Smooth muscle cell (in vitro differentiated cells): ENCODE measurements around the gene JCHAIN. TPM values are rescaled to one million over a fixed set of nuclear protein-coding genes. Genes with fewer than 3 reads are reported as not detected.

Experiments used
- DNase-seq: peaks from one replicate; lab custom pipeline; 2025; ENCODE audit not compliant: unreplicated experiment; lab: John Stamatoyannopoulos, UW
- H2AFZ ChIP-seq: fragments of 200-600 bp; sonication (generic); 2 replicates; pipeline ENCODE4 v1.6.0; 2016; ENCODE audit warnings: antibody characterized with exemption, low read depth, mild to moderate bottlenecking
- H3F3A ChIP-seq: fragments of 200-600 bp; sonication (generic); 2 replicates; pipeline ENCODE4 v1.6.0; 2017; ENCODE audit warnings: antibody characterized with exemption, low read depth
- H3K27ac ChIP-seq: fragments of 200-600 bp; sonication (generic); 2 replicates; pipeline ENCODE4 v1.5.1; 2016; ENCODE audit warnings: low read depth, mild to moderate bottlenecking
- H3K27me3 ChIP-seq: fragments of 200-600 bp; sonication (generic); 2 replicates; pipeline ENCODE4 v1.6.1; 2016; ENCODE audit warnings: low read depth, mild to moderate bottlenecking
- H3K36me3 ChIP-seq: fragments of 200-600 bp; sonication (generic); 2 replicates; pipeline ENCODE4 v1.5.1; 2016; ENCODE audit warnings: low read depth
- H3K4me1 ChIP-seq: fragments of 200-600 bp; sonication (generic); 2 replicates; pipeline ENCODE4 v1.5.1; 2016; ENCODE audit warnings: low read depth
- H3K4me2 ChIP-seq: fragments of 200-600 bp; sonication (generic); 2 replicates; pipeline ENCODE4 v1.6.0; 2016; ENCODE audit warnings: mild to moderate bottlenecking
- H3K4me3 ChIP-seq: fragments of 200-600 bp; sonication (generic); 2 replicates; pipeline ENCODE4 v1.5.1; 2016; ENCODE audit warnings: mild to moderate bottlenecking
- H3K79me2 ChIP-seq: fragments of 200-600 bp; sonication (generic); 2 replicates; pipeline ENCODE4 v1.6.0; 2016; ENCODE audit warnings: low read depth, mild to moderate bottlenecking
- H3K9ac ChIP-seq: fragments of 200-600 bp; sonication (generic); 2 replicates; pipeline ENCODE4 v1.6.0; 2016; ENCODE audit warnings: low read depth
- H3K9me3 ChIP-seq: fragments of 200-600 bp; sonication (generic); replicated peaks from 2 replicates; pipeline ENCODE4 v1.5.1; 2016; ENCODE audit warnings: low read depth
- H4K20me1 ChIP-seq: fragments of 200-600 bp; sonication (generic); 2 replicates; pipeline ENCODE4 v1.6.0; 2016; ENCODE audit warnings: low read depth
- WGBS: methylation state at CpG from one replicate; pipeline ENCODE4 v1.1.7; 2016; ENCODE audit warnings: low lambda C conversion rate; 5-methylcytosine and 5-hydroxymethylcytosine counted together
- polyA plus RNA-seq: library from polyadenylated mRNA; unstranded; fragments of >200 nt; fragmentation: Nextera tagmentation; extraction: Ambion mirVana; gene quantifications from 2 replicates; pipeline ENCODE4 v1.2.1, GENCODE V29; 2016
- total RNA-seq: library from RNA; depleted of rRNA; stranded (reverse); fragments of >200 nt; gene quantifications from 2 replicates; pipeline ENCODE4 v1.2.3, GENCODE V29; 2014
- TF ChIP-seq, protein P1 (sequence below): fragments of 200-600 bp; sonication (generic); IDR thresholded peaks from 2 replicates; pipeline ENCODE4 v1.5.1; 2017; ENCODE audit warnings: borderline replicate concordance, mild to moderate bottlenecking, antibody characterized with exemption; ENCODE audit not compliant: insufficient read depth, poor library complexity, severe bottlenecking

JCHAIN gene
- total and polyA plus RNA-seq, 2 experiments from 2014 or later, result not detected

DNA sequence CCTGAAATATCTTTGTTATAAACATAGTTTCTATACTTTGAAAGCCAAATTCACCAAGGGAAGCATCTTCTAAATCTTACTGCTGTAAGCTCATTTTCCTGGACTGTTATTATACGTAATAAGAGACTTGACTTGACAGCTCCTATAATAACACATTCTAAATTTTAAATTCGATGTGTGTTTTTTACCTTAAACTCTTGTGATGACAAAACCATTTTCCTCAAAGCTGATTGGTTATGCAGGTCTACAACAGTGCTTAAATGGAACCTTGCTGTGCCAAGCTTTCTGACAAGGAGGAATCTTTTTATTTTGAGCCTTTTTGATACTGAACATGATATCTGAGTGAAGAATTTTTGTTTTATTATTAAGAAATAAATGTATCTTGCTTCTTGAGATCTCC, 37.9 kb downstream of the JCHAIN start, which contains the start of gene ENAM:
ENAM (plus strand) TSS at position 301 of the 400 bp plus-strand sequence. CDS start 757 bp downstream, outside the sequence.
- H4K20me1 ChIP-seq, result no peaks in the 10 kb centered on the region
- H3K79me2 ChIP-seq, result no peaks in the 10 kb centered on the region
- no peak for DNase-seq
- H3K27me3 ChIP-seq, result no peaks in the 10 kb centered on the region
- H3F3A ChIP-seq, result no peaks in the 10 kb centered on the region
- H3K27ac ChIP-seq, result no peak within 1 kb of the TSS
- 86% methylated on average over 2 of the region's 2 CpGs for WGBS
- H2AFZ ChIP-seq, result peak within 1 kb of the TSS; percentile 33
- no peak within 1 kb of the TSS for H3K4me3 ChIP-seq
- H3K4me2 ChIP-seq, result no peak within 1 kb of the TSS
- no peaks in the 10 kb centered on the region for H3K9me3 ChIP-seq
- H3K36me3 ChIP-seq, result no peaks in the 10 kb centered on the region
- no peaks in the 10 kb centered on the region for H3K4me1 ChIP-seq
- no peak within 1 kb of the TSS for H3K9ac ChIP-seq
- TF ChIP-seq, protein P1, sequence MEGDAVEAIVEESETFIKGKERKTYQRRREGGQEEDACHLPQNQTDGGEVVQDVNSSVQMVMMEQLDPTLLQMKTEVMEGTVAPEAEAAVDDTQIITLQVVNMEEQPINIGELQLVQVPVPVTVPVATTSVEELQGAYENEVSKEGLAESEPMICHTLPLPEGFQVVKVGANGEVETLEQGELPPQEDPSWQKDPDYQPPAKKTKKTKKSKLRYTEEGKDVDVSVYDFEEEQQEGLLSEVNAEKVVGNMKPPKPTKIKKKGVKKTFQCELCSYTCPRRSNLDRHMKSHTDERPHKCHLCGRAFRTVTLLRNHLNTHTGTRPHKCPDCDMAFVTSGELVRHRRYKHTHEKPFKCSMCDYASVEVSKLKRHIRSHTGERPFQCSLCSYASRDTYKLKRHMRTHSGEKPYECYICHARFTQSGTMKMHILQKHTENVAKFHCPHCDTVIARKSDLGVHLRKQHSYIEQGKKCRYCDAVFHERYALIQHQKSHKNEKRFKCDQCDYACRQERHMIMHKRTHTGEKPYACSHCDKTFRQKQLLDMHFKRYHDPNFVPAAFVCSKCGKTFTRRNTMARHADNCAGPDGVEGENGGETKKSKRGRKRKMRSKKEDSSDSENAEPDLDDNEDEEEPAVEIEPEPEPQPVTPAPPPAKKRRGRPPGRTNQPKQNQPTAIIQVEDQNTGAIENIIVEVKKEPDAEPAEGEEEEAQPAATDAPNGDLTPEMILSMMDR, result no peak

DNA sequence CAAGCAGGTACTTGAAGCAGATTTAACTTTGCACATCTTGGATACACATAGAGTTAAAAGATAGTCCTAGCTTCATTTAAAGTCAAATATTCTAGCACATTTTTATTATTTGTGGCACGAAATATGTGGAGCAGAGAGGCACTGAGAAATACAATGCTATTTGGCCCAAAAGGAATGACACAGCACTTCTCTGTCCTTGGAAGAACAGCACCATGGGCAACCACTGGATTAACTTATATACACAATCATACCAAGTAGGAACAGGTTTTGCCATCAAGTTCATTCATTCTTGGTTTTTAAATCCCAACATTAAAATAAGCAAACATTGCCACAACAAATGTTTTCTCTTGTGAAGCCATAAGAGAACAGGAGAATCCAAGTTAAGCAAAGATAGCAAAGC, 38.7 kb downstream of the JCHAIN start:
- no peaks in the 10 kb centered on the region for H4K20me1 ChIP-seq
- no peaks in the 10 kb centered on the region for H3F3A ChIP-seq
- 91% methylated on average over 1 of the region's 1 CpG for WGBS
- no peak for DNase-seq
- H3K4me1 ChIP-seq, result no peaks in the 10 kb centered on the region
- no peaks in the 10 kb centered on the region for H3K9me3 ChIP-seq
- no peak overlapping the region for H3K9ac ChIP-seq
- H3K79me2 ChIP-seq, result no peaks in the 10 kb centered on the region
- no peak overlapping the region for H2AFZ ChIP-seq
- H3K4me3 ChIP-seq, result no peak overlapping the region
- TF ChIP-seq, protein P1, result no peak
- H3K36me3 ChIP-seq, result no peaks in the 10 kb centered on the region
- H3K27ac ChIP-seq, result no peak overlapping the region
- H3K4me2 ChIP-seq, result no peak overlapping the region
- H3K27me3 ChIP-seq, result no peaks in the 10 kb centered on the region

- Histone ChIP-seq H3K79me2 (no peaks in the 10 kb centered on the region), H3K27me3 (no peaks in the 10 kb centered on the region), H3K4me1 (no peaks in the 10 kb centered on the region), H2AFZ (no peak overlapping the region), H3K36me3 (no peaks in the 10 kb centered on the region), H3K4me3 (no peak overlapping the region), H3F3A (no peaks in the 10 kb centered on the region), H3K9ac (no peak overlapping the region), H4K20me1 (no peaks in the 10 kb centered on the region), H3K4me2 (no peak overlapping the region), H3K27ac (no peak overlapping the region), H3K9me3 (no peaks in the 10 kb centered on the region)
- WGBS, result 39% methylated on average over 1 of the region's 1 CpG
- no peak for DNase-seq
- TF ChIP-seq, protein P1, result no peak
Measured at GRCh38 chr4:70624226-70624793, 42.0 kb downstream of the JCHAIN start.

- no peaks in the 10 kb centered on the region for H3F3A ChIP-seq
- H3K9ac ChIP-seq, result no peak overlapping the region
- TF ChIP-seq, protein P1, result no peak
- H3K4me3 ChIP-seq, result no peak overlapping the region
- no peaks in the 10 kb centered on the region for H3K36me3 ChIP-seq
- H4K20me1 ChIP-seq, result no peaks in the 10 kb centered on the region
- H2AFZ ChIP-seq, result no peak overlapping the region
- no peak for DNase-seq
- H3K79me2 ChIP-seq, result no peaks in the 10 kb centered on the region
- no peaks in the 10 kb centered on the region for H3K27me3 ChIP-seq
- no peaks in the 10 kb centered on the region for H3K9me3 ChIP-seq
- WGBS, result 95% methylated on average over 3 of the region's 3 CpGs
- no peaks in the 10 kb centered on the region for H3K4me1 ChIP-seq
- no peak overlapping the region for H3K27ac ChIP-seq
- H3K4me2 ChIP-seq, result no peak overlapping the region
Measured at GRCh38 chr4:70623323-70623722, 43.0 kb downstream of the JCHAIN start.
